ENCODE data around the gene EPHA10.

- TF ChIP-seq YY2 (tag by site-specific recombination; IDR thresholded peaks at IDR 0.05): no peak
- TF ChIP-seq ZNF404 (tag by site-specific recombination; IDR thresholded peaks at IDR 0.05): no peak
- TF ChIP-seq PATZ1 (tag by site-specific recombination; IDR thresholded peaks at IDR 0.05): no peak
- TF ChIP-seq ELK4 (IDR thresholded peaks at IDR 0.05; ENCODE audit: borderline replicate concordance, low read depth, low read length): no peak
- TF ChIP-seq ZBTB8A (tag by site-specific recombination; IDR thresholded peaks at IDR 0.05): no peak
- no peak for TF ChIP-seq ZFP41 (tag by site-specific recombination; IDR thresholded peaks at IDR 0.05; ENCODE audit: borderline replicate concordance)
- no peak for TF ChIP-seq SETDB1 (IDR thresholded peaks at IDR 0.05; ENCODE audit: insufficient read length, low read length)
- TF ChIP-seq SP2 (tag by site-specific recombination; IDR thresholded peaks at IDR 0.05): no peak
Observed at GRCh38 chr1:37767488-37767887, 2.6 kb upstream of the EPHA10 start.
